GM23338 (cell line): ENCODE results near the gene STIM1. TPM values are rescaled to one million over a fixed set of nuclear protein-coding genes. Genes with fewer than 3 reads are reported as not detected.

ENCODE experiments used
- ATAC-seq: fragments of 200-7000 bp; cut with Tn5 transposase; 3 replicates; pipeline ENCODE4 v1.9.1; 2020
- DNase-seq: peaks from one replicate; pipeline ENCODE4 v3.0.0-alpha.2; 2015; ENCODE audit warnings: low spot score
- H2AFZ ChIP-seq: fragments of 200-600 bp; sonication (generic); 2 replicates; pipeline ENCODE4 v1.8.0; 2016; ENCODE audit warnings: antibody characterized with exemption, mild to moderate bottlenecking, moderate library complexity
- H3F3A ChIP-seq: fragments of 200-600 bp; sonication (generic); replicated peaks from 2 replicates; pipeline ENCODE4 v1.8.0; 2017; ENCODE audit warnings: antibody characterized with exemption, mixed run types, low read depth
- H3K27ac ChIP-seq: fragments of 200-600 bp; sonication (generic); 2 replicates; pipeline ENCODE4 v1.6.1; 2016; ENCODE audit warnings: low read depth
- H3K27me3 ChIP-seq: fragments of 200-600 bp; sonication (generic); 2 replicates; pipeline ENCODE4 v1.8.0; 2016; ENCODE audit warnings: mild to moderate bottlenecking, mixed run types, moderate library complexity; ENCODE audit not compliant: insufficient read depth
- H3K36me3 ChIP-seq: fragments of 200-600 bp; sonication (generic); 2 replicates; pipeline ENCODE4 v1.8.0; 2016; ENCODE audit warnings: mild to moderate bottlenecking; ENCODE audit not compliant: insufficient read depth
- H3K4me1 ChIP-seq: fragments of 200-600 bp; sonication (generic); 2 replicates; pipeline ENCODE4 v1.8.0; 2016; ENCODE audit warnings: mild to moderate bottlenecking, moderate library complexity; ENCODE audit not compliant: insufficient read depth
- H3K4me2 ChIP-seq: fragments of 200-600 bp; sonication (generic); 2 replicates; pipeline ENCODE4 v1.7.1; 2017; ENCODE audit warnings: mixed run types
- H3K4me3 ChIP-seq: fragments of 200-600 bp; sonication (generic); 2 replicates; pipeline ENCODE4 v1.6.1; 2016; ENCODE audit warnings: mixed run types
- H3K79me2 ChIP-seq: fragments of 200-600 bp; sonication (generic); replicated peaks from 2 replicates; pipeline ENCODE4 v1.8.0; 2017; ENCODE audit warnings: mild to moderate bottlenecking; ENCODE audit not compliant: insufficient read depth
- H3K9me2 ChIP-seq: fragments of 200-600 bp; sonication (generic); 2 replicates; pipeline ENCODE4 v1.8.0; 2017; ENCODE audit not compliant: insufficient read depth
- H4K20me1 ChIP-seq: fragments of 200-600 bp; sonication (generic); replicated peaks from 2 replicates; pipeline ENCODE4 v1.8.0; 2017; ENCODE audit warnings: mild to moderate bottlenecking; ENCODE audit not compliant: insufficient read depth
- H3K27ac Mint-ChIP-seq: 2 replicates; pipeline ENCODE4 v1.8.0; 2020; ENCODE audit warnings: inconsistent platforms, mild to moderate bottlenecking, moderate library complexity, mixed read lengths
- H3K27me3 Mint-ChIP-seq: 3 replicates; pipeline ENCODE4 v1.8.0; 2022; ENCODE audit warnings: low read depth, mild to moderate bottlenecking, moderate library complexity, mixed read lengths, inconsistent platforms; ENCODE audit not compliant: insufficient read depth, poor library complexity
- H3K36me3 Mint-ChIP-seq: 3 replicates; pipeline ENCODE4 v1.8.0; 2021; ENCODE audit warnings: low read depth, mild to moderate bottlenecking, inconsistent platforms, moderate library complexity, mixed read lengths
- H3K4me1 Mint-ChIP-seq: 3 replicates; pipeline ENCODE4 v1.8.0; 2020; ENCODE audit warnings: mild to moderate bottlenecking, inconsistent platforms, mixed read lengths
- H3K4me3 Mint-ChIP-seq: 3 replicates; pipeline ENCODE4 v1.8.0; 2021; ENCODE audit warnings: moderate library complexity, mild to moderate bottlenecking, inconsistent platforms, mixed read lengths
- H3K9me3 Mint-ChIP-seq: 3 replicates; pipeline ENCODE4 v1.8.0; 2020; ENCODE audit warnings: moderate library complexity, mild to moderate bottlenecking, inconsistent platforms, mixed read lengths
- CREB1 ChIP-seq: fragments of 250-450 bp; sonication (Bioruptor Pico); IDR thresholded peaks from 2 replicates; pipeline ENCODE4 v1.5.0; 2020; ENCODE audit warnings: low read depth, mild to moderate bottlenecking, moderate library complexity
- CTCF ChIP-seq, 2 experiments: fragments of 200-600 bp in 1 of 2; sonication (generic) in 1 of 2; conservative IDR thresholded peaks; 2 replicates each; pipeline versions ENCODE4 v1.5.1 to v1.6.1; 2016 to 2017; ENCODE audit warnings: antibody characterized with exemption in 2 of 2, low read depth in 2 of 2, mild to moderate bottlenecking in 2 of 2, moderate library complexity in 1 of 2
- ETS1 ChIP-seq: IDR thresholded peaks from 2 replicates; pipeline ENCODE4 v1.6.1; 2016; ENCODE audit warnings: antibody characterized with exemption
- EZH2 ChIP-seq: fragments of 200-600 bp; sonication (generic); IDR thresholded peaks from one replicate; pipeline ENCODE4 v1.8.0; 2017; ENCODE audit warnings: antibody characterized with exemption, mild to moderate bottlenecking, low read depth; ENCODE audit not compliant: unreplicated experiment
- EZH2phosphoT487 ChIP-seq: fragments of 200-600 bp; sonication (generic); IDR thresholded peaks from one replicate; pipeline ENCODE4 v1.8.1; 2018; ENCODE audit warnings: antibody characterized with exemption; ENCODE audit not compliant: unreplicated experiment
- JUNB ChIP-seq: IDR thresholded peaks from one replicate; pipeline ENCODE4 v1.6.1; 2016; ENCODE audit warnings: antibody characterized with exemption; ENCODE audit not compliant: unreplicated experiment
- NANOG ChIP-seq: IDR thresholded peaks from 2 replicates; pipeline ENCODE4 v1.6.1; 2016; ENCODE audit warnings: antibody characterized with exemption, borderline replicate concordance
- POLR2AphosphoS5 ChIP-seq: IDR thresholded peaks from 2 replicates; pipeline ENCODE4 v1.6.1; 2016; ENCODE audit warnings: antibody characterized with exemption, low read depth
- REST ChIP-seq: IDR thresholded peaks from one replicate; pipeline ENCODE4 v1.6.1; 2018; ENCODE audit warnings: antibody characterized with exemption; ENCODE audit not compliant: unreplicated experiment
- STAT1 ChIP-seq: IDR thresholded peaks from one replicate; pipeline ENCODE4 v1.6.1; 2016; ENCODE audit warnings: antibody characterized with exemption; ENCODE audit not compliant: unreplicated experiment
- ZNF114 ChIP-seq: fragments of 250-450 bp; sonication (Bioruptor Pico); IDR thresholded peaks from 2 replicates; pipeline ENCODE4 v1.5.0; 2020; ENCODE audit warnings: mild to moderate bottlenecking, moderate library complexity
- ZNF331 ChIP-seq: fragments of 250-450 bp; sonication (Bioruptor Pico); IDR thresholded peaks from 2 replicates; pipeline ENCODE4 v1.5.0; 2020; ENCODE audit warnings: low read depth, mild to moderate bottlenecking, moderate library complexity
- ZNF462 ChIP-seq: fragments of 250-450 bp; sonication (Bioruptor Pico); IDR thresholded peaks from 2 replicates; pipeline ENCODE4 v1.5.0; 2020; ENCODE audit warnings: mild to moderate bottlenecking, moderate library complexity
- polyA plus RNA-seq: library from polyadenylated mRNA; unstranded; fragments of >200 nt; fragmentation: Nextera tagmentation; extraction: Ambion mirVana; gene quantifications from 2 replicates; pipeline ENCODE4 v1.2.1, GENCODE V29; 2016
- total RNA-seq: library from RNA; depleted of rRNA; stranded (reverse); fragments of >200 nt; shearing (Covaris generic); gene quantifications from 2 replicates; pipeline ENCODE4 v1.2.3, GENCODE V29; 2014

The STIM1 gene
- total and polyA plus RNA-seq, 2 experiments from 2014 or later = 3.5 to 14.0 TPM

GRCh38 chr11:3824714-3825472 is 30.6 kb upstream of the STIM1 start:
- H3K4me1 ChIP-seq = peaks cover 31% of the 10 kb centered on the region
- H4K20me1 ChIP-seq = peaks cover 12% of the 10 kb centered on the region
- no peaks in the 10 kb centered on the region for H3K9me3 Mint-ChIP-seq
- no peak overlapping the region for H3K4me3 ChIP-seq
- peaks cover 39% of the 10 kb centered on the region for H3K4me1 Mint-ChIP-seq
- H3K79me2 ChIP-seq = no peaks in the 10 kb centered on the region
- H3K27me3 Mint-ChIP-seq = peaks cover 21% of the 10 kb centered on the region
- H3K36me3 Mint-ChIP-seq = peaks cover 46% of the 10 kb centered on the region
- no peak overlapping the region for H2AFZ ChIP-seq
- 0 out of 2 replicates have a peak, but pooled peaks cover 3% of the 10 kb centered on the region for H3F3A ChIP-seq
- no peaks in the 10 kb centered on the region for H3K9me2 ChIP-seq
- H3K36me3 ChIP-seq = no peaks in the 10 kb centered on the region
- peak overlapping the region; percentile 65 for H3K4me2 ChIP-seq
- H3K4me3 Mint-ChIP-seq = no peak overlapping the region
- DNase-seq = peak; percentile 96
- ATAC-seq = peak; percentile 86
- H3K27me3 ChIP-seq = no peaks in the 10 kb centered on the region
- H3K27ac Mint-ChIP-seq = no peak overlapping the region; the same call in 1 of the 2 replicates
- H3K27ac ChIP-seq = no peak overlapping the region
- TF ChIP-seq EZH2phosphoT487 = no peak
- TF ChIP-seq STAT1 = no peak
- no peak for TF ChIP-seq NANOG
- no peak for TF ChIP-seq EZH2
- peak; percentile 78 to 97 for TF ChIP-seq CTCF (conservative IDR thresholded peaks at IDR 0.05; ENCODE audit: low read depth in 2 of 2)
- TF ChIP-seq REST = no peak
- peak; percentile 65; the same call in 1 of the 2 replicates for TF ChIP-seq CREB1
- TF ChIP-seq ZNF462 (CRISPR knock-in tag) = no peak
- peak; percentile 44 for TF ChIP-seq POLR2AphosphoS5
- no peak for TF ChIP-seq ZNF114 (CRISPR knock-in tag)
- 0 out of 2 replicates have a peak, but pooled peaks have one; percentile 13 for TF ChIP-seq ETS1
- no peak for TF ChIP-seq JUNB
- TF ChIP-seq ZNF331 (CRISPR knock-in tag) = no peak
